Neutrophil (primary cell): ENCODE data around the gene CCDC187.

ENCODE experiments used
- H3K27ac ChIP-seq: fragments of 200-600 bp; sonication (generic); 2 replicates; pipeline ENCODE4 v1.5.1; 2016; ENCODE audit warnings: mild to moderate bottlenecking, moderate library complexity
- H3K27me3 ChIP-seq: fragments of 200-600 bp; sonication (generic); 2 replicates; pipeline ENCODE4 v1.6.0; 2016; ENCODE audit warnings: mild to moderate bottlenecking
- H3K36me3 ChIP-seq: fragments of 200-600 bp; sonication (generic); 2 replicates; pipeline ENCODE4 v1.5.1; 2017
- H3K4me1 ChIP-seq, 2 experiments: fragments of 200-600 bp in 1 of 2; sonication (generic) in 1 of 2; 1 replicate in 1 of 2; 2 replicates in 1 of 2; pipeline versions ENCODE4 v1.5.1 to v1.6.1; 2013 to 2016; ENCODE audit warnings: low read depth in 1 of 2, low read length in 1 of 2, mild to moderate bottlenecking in 1 of 2, moderate library complexity in 1 of 2; ENCODE audit not compliant: control insufficient read depth in 1 of 2, insufficient read depth in 1 of 2
- H3K4me3 ChIP-seq, 2 experiments: fragments of 200-600 bp in 1 of 2; sonication (generic) in 1 of 2; 1 replicate in 1 of 2; 2 replicates in 1 of 2; pipeline ENCODE4 v1.5.1; 2013 to 2016; ENCODE audit warnings: low read depth in 1 of 2, low read length in 1 of 2, mild to moderate bottlenecking in 1 of 2, moderate library complexity in 1 of 2
- H3K9me3 ChIP-seq: fragments of 200-600 bp; sonication (generic); 2 replicates; pipeline ENCODE4 v1.5.1; 2016
- TF ChIP-seq, protein P1 (sequence below): fragments of 200-600 bp; sonication (generic); IDR thresholded peaks from 2 replicates; pipeline ENCODE4 v1.5.1; 2016; ENCODE audit warnings: antibody characterized with exemption

Gene CCDC187

DNA sequence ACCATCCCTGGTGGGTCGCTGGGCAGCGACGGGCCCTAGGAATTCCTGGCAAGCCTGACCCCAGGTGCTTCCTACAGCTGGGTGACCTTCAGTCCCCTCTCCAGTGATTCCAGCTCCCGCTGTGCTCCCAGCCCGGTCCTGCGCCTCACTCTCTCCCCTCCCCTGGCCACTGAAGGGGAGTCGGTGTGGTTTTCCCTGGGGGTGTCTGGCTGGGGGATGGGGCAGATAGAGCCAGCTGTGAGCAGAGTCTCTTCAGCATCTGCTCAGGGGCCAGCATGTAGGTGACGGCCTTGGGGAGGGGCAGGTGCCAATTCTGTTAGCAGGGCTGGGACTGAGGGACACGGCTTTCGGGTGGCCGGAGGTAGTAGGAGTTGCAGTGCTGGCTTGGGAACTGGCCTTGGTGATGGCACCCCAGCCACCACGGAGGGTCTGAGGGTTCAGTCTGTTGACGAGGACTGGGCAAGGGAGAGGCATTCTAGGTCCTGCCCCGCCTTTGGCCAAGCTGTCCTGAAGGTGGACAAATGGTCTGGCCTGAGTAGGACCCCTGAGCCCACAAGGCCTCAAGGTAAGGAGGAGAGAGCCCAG is 26.6 kb upstream of the CCDC187 start:
- H3K36me3 ChIP-seq = no peaks in the 10 kb centered on the region
- no peak overlapping the region for H3K27ac ChIP-seq
- H3K4me3 ChIP-seq = no peak overlapping the region
- TF ChIP-seq, protein P1, sequence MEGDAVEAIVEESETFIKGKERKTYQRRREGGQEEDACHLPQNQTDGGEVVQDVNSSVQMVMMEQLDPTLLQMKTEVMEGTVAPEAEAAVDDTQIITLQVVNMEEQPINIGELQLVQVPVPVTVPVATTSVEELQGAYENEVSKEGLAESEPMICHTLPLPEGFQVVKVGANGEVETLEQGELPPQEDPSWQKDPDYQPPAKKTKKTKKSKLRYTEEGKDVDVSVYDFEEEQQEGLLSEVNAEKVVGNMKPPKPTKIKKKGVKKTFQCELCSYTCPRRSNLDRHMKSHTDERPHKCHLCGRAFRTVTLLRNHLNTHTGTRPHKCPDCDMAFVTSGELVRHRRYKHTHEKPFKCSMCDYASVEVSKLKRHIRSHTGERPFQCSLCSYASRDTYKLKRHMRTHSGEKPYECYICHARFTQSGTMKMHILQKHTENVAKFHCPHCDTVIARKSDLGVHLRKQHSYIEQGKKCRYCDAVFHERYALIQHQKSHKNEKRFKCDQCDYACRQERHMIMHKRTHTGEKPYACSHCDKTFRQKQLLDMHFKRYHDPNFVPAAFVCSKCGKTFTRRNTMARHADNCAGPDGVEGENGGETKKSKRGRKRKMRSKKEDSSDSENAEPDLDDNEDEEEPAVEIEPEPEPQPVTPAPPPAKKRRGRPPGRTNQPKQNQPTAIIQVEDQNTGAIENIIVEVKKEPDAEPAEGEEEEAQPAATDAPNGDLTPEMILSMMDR = no peak
- peaks cover 44% of the 10 kb centered on the region for H3K27me3 ChIP-seq
- H3K4me1 ChIP-seq = peaks cover 0 to 6% of the 10 kb centered on the region in 2 experiments
- no peaks in the 10 kb centered on the region for H3K9me3 ChIP-seq

GRCh38 chr9:136329636-136330405 is 25.9 kb upstream of the CCDC187 start:
- Histone ChIP-seq H3K27me3 (peaks cover 51% of the 10 kb centered on the region), H3K27ac (no peak overlapping the region), H3K4me3 (no peak overlapping the region), H3K4me1 (peaks cover 0 to 6% of the 10 kb centered on the region in 2 experiments), H3K36me3 (no peaks in the 10 kb centered on the region), H3K9me3 (no peaks in the 10 kb centered on the region)
- TF ChIP-seq, protein P1 = no peak

DNA sequence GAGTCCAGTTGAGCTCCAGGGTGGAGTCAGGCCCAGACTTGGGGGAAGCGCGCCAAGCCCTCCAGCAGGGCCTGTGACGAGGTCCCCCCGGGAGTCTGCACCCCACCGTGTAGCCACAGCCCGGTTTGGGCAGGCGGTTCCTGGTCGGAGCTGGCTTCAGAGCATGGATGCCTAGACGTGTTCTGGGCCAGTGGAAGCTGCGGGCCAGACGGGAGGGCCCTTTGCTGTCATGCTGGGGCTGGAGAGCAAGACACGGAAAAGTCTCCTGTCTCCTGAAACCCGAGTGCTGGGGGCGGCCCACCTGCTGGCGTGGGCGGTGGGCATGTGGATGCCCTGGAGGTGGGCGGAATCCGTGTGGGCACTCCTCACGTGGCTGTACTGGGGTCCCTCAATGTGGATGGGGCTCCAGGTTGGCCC is 25.3 kb upstream of the CCDC187 start:
- no peak overlapping the region for H3K4me3 ChIP-seq
- no peaks in the 10 kb centered on the region for H3K36me3 ChIP-seq
- TF ChIP-seq, protein P1 = no peak
- H3K4me1 ChIP-seq = peaks cover 0 to 6% of the 10 kb centered on the region in 2 experiments
- H3K27ac ChIP-seq = no peak overlapping the region
- H3K9me3 ChIP-seq = no peaks in the 10 kb centered on the region
- peaks cover 57% of the 10 kb centered on the region for H3K27me3 ChIP-seq

- Histone ChIP-seq H3K4me1 (peaks cover 0 to 6% of the 10 kb centered on the region in 2 experiments), H3K36me3 (no peaks in the 10 kb centered on the region), H3K27ac (no peak overlapping the region), H3K4me3 (no peak overlapping the region), H3K27me3 (peaks cover 61% of the 10 kb centered on the region), H3K9me3 (no peaks in the 10 kb centered on the region)
- TF ChIP-seq, protein P1 = no peak
Measured at GRCh38 chr9:136328622-136329041, 24.7 kb upstream of the CCDC187 start.

DNA sequence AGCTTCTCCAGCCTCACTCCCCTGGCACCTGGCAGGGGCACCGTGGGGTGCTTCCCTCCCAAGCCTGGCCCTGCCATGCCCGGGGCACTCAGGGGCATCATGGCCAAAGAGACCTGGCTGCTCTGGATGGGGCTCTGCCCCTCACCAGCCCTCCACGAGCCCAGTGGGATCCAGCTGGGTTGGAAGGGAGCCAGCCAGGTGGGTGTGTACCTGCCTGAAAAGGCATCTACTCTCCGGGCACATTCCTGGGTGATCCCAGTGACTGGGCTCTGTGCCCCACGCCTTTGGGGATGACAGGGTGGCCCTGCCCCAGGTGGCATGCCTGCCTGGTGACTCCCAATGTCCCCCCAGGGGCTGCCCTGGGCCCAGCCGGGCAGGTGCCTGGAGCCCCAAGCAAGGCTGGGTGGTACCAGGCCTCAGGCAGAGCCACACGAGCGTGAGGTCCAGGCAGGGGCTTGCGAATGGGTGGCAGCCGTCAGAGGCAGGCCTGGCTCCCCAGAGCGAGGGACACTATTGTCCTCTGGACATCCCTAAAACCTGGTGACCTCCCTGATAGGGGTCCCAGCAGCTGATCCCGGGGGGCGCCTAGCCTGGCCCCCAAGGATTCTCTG is 24.2 kb upstream of the CCDC187 start:
- TF ChIP-seq, protein P1 = no peak
- H3K27me3 ChIP-seq = peaks cover 66% of the 10 kb centered on the region

More for the DNA sequence above, 24.2 kb upstream of the CCDC187 start:
- no peaks in the 10 kb centered on the region for H3K9me3 ChIP-seq
- H3K4me1 ChIP-seq = peaks cover 0 to 6% of the 10 kb centered on the region in 2 experiments
- no peak overlapping the region for H3K27ac ChIP-seq
- H3K4me3 ChIP-seq = no peak overlapping the region
- no peaks in the 10 kb centered on the region for H3K36me3 ChIP-seq
